Adrenal gland (tissue), 5 donors: Measurements from ENCODE around the gene KHDC4.

Experiments used
- POLR2A ChIP-seq, 2 donors: fragments of 450-650 bp; IDR thresholded peaks; one replicate each; pipeline ENCODE4 v1.6.1; 2017; ENCODE audit warnings: antibody characterized with exemption in 2 of 2, mild to moderate bottlenecking in 2 of 2, moderate library complexity in 1 of 2
- TF ChIP-seq, protein P1 (sequence below), 6 experiments: fragments of 450-650 bp in 4 of 6; fragments of 200-600 bp in 2 of 6; sonication (generic) in 1 of 6; IDR thresholded peaks; 1 replicate in 5 of 6; 2 replicates in 1 of 6; pipeline versions ENCODE4 v1.5.1 to v1.8.0; 2016 to 2021; ENCODE audit warnings: antibody characterized with exemption in 6 of 6, mild to moderate bottlenecking in 2 of 6, moderate library complexity in 1 of 6
- donor health status: DM: no; HTN: no; CAD: no.

DNA sequence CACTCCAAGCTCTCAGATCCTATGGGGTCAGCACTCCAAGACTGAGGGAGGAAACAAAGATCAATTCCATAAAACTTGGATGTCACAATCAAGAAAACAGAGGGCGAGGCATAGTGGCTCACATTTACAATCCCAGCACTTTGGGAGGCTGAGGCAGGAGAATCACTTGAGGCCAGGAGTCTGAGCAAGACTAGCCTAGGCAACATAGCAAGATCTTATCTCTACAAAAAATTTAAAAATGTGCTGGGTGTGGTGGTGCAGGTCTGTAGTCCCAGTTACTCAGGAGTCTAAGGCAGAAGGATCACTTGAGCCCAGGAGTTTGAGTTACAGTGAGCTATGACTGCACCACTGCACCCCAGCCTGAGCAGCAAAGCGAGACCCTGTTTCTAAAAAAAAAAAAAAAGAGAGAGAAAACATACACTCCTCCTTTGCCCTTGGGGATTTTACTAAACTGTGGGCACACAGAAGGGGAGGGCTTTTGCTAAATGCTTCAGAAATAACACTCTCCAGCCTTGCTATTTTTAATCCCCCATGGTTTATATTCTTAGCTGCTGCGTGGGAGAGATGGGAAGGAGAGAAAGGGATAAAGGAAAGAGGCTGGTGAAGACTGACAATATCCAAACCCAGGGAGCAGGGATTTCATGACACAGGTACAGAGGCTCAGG is 26.0 kb upstream of the KHDC4 start:
- no peak for TF ChIP-seq POLR2A (IDR thresholded peaks at IDR 0.05)
- TF ChIP-seq, protein P1, sequence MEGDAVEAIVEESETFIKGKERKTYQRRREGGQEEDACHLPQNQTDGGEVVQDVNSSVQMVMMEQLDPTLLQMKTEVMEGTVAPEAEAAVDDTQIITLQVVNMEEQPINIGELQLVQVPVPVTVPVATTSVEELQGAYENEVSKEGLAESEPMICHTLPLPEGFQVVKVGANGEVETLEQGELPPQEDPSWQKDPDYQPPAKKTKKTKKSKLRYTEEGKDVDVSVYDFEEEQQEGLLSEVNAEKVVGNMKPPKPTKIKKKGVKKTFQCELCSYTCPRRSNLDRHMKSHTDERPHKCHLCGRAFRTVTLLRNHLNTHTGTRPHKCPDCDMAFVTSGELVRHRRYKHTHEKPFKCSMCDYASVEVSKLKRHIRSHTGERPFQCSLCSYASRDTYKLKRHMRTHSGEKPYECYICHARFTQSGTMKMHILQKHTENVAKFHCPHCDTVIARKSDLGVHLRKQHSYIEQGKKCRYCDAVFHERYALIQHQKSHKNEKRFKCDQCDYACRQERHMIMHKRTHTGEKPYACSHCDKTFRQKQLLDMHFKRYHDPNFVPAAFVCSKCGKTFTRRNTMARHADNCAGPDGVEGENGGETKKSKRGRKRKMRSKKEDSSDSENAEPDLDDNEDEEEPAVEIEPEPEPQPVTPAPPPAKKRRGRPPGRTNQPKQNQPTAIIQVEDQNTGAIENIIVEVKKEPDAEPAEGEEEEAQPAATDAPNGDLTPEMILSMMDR (IDR thresholded peaks at IDR 0.05), result no peak
